Measurements from ENCODE around the gene ADAM23. TPM values are rescaled to one million over a fixed set of nuclear protein-coding genes. Genes with fewer than 3 reads are reported as not detected.

ADAM23 gene
- total and polyA plus RNA-seq, 4 donors, result 0.12 to 0.51 (median 0.17) TPM; not detected in 1

DNA sequence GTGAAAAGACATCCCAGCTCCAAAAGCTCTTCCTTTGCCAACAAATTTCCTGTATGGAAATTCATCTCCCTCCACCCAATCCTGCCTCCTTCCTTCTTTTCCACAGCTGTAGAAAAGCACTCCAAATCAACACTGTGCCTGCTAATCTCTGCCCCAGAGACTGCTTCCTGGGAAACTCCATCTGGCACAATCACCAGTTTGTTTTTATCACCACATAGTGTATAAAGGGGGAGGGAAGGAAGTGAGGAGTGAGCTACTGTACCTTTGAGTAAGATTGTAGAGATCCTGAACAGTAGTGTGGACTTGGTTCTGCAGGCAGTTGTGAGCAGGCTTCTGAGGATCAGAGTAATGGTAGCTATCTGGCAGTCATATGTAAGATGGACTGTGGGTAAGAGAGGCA, 184.3 kb downstream of the ADAM23 start:
- TF ChIP-seq TAF1 (conservative IDR thresholded peaks at IDR 0.05), result no peak
- TF ChIP-seq ZBTB33 (IDR thresholded peaks at IDR 0.05), result no peak
- TF ChIP-seq MAX (IDR thresholded peaks at IDR 0.05), result no peak
- TF ChIP-seq JUND (IDR thresholded peaks at IDR 0.05), result no peak
- no peak for TF ChIP-seq SP1 (IDR thresholded peaks at IDR 0.05)
- TF ChIP-seq, protein P1, sequence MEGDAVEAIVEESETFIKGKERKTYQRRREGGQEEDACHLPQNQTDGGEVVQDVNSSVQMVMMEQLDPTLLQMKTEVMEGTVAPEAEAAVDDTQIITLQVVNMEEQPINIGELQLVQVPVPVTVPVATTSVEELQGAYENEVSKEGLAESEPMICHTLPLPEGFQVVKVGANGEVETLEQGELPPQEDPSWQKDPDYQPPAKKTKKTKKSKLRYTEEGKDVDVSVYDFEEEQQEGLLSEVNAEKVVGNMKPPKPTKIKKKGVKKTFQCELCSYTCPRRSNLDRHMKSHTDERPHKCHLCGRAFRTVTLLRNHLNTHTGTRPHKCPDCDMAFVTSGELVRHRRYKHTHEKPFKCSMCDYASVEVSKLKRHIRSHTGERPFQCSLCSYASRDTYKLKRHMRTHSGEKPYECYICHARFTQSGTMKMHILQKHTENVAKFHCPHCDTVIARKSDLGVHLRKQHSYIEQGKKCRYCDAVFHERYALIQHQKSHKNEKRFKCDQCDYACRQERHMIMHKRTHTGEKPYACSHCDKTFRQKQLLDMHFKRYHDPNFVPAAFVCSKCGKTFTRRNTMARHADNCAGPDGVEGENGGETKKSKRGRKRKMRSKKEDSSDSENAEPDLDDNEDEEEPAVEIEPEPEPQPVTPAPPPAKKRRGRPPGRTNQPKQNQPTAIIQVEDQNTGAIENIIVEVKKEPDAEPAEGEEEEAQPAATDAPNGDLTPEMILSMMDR (IDR thresholded peaks at IDR 0.05; ENCODE audit: low read depth, low read length, missing input control), result no peak
- TF ChIP-seq RAD21 (IDR thresholded peaks at IDR 0.05), result no peak
- TF ChIP-seq RXRA (IDR thresholded peaks at IDR 0.05), result no peak
- no peak for TF ChIP-seq NR2F2 (IDR thresholded peaks at IDR 0.05)
- no peak for TF ChIP-seq GABPA (IDR thresholded peaks at IDR 0.05 in 1 of 2, conservative IDR thresholded peaks at IDR 0.05 in 1 of 2)
- TF ChIP-seq FOXA1 (IDR thresholded peaks at IDR 0.05), result no peak
- TF ChIP-seq HNF4A (conservative IDR thresholded peaks at IDR 0.05), result no peak
- TF ChIP-seq EGR1 (IDR thresholded peaks at IDR 0.05; ENCODE audit: low read depth in 2 of 2), result no peak
- no peak for TF ChIP-seq REST (IDR thresholded peaks at IDR 0.05)
- no peak for TF ChIP-seq HNF4G (IDR thresholded peaks at IDR 0.05)
- TF ChIP-seq YY1 (IDR thresholded peaks at IDR 0.05), result no peak
- no peaks in the 10 kb centered on the region for H3K4me1 ChIP-seq (ENCODE audit: control insufficient read depth in 4 of 4, insufficient read depth in 4 of 4, low read length in 3 of 4)
- no peaks in the 10 kb centered on the region for H3K9me3 ChIP-seq (ENCODE audit: control insufficient read depth in 4 of 4, low read length in 3 of 4)
- no peaks in the 10 kb centered on the region for H3K36me3 ChIP-seq (ENCODE audit: control insufficient read depth in 4 of 4, insufficient read depth in 3 of 4, low read depth in 1 of 4, low read length in 3 of 4)
- no peak overlapping the region for H3K27ac ChIP-seq (ENCODE audit: low read depth in 1 of 2, low read length in 2 of 2)
- no peak for DNase-seq (ENCODE audit: low spot score)
- H3K9ac ChIP-seq (ENCODE audit: low read depth in 1 of 2, low read length in 2 of 2), result no peak overlapping the region
- no peak overlapping the region for H3K4me3 ChIP-seq (ENCODE audit: low read depth in 1 of 3, low read length in 3 of 3)
- peaks cover 0 to 6% (median 2%) of the 10 kb centered on the region in 4 donors for H3K27me3 ChIP-seq (ENCODE audit: control insufficient read depth in 4 of 4, insufficient read depth in 4 of 4, low read length in 3 of 4)

DNA sequence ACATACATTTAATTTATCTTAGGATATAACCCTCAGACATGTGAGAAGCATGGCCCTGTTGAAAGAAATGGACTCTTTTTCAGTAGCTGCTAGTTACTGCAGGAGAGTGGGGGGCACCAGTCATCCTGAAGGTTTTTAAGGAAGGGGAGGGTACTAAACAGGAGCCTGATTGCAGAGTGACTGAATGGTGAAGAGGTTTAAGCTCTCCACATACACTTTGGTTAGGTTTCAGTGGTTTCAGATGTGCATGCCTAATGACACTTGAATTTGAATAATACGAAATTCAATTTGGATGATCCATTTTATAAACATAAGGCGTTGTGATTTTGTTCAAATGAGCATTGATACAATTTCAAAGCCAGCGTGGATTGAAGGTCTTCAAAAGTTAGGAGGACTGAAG, 188.0 kb downstream of the ADAM23 start:
- Histone ChIP-seq H3K27me3 (ENCODE audit: control insufficient read depth in 4 of 4, insufficient read depth in 4 of 4, low read length in 3 of 4) (peaks cover 0 to 6% (median 2%) of the 10 kb centered on the region in 4 donors), H3K9me3 (ENCODE audit: control insufficient read depth in 4 of 4, low read length in 3 of 4) (no peaks in the 10 kb centered on the region), H3K36me3 (ENCODE audit: control insufficient read depth in 4 of 4, insufficient read depth in 3 of 4, low read depth in 1 of 4, low read length in 3 of 4) (no peaks in the 10 kb centered on the region), H3K4me1 (ENCODE audit: control insufficient read depth in 4 of 4, insufficient read depth in 4 of 4, low read length in 3 of 4) (no peaks in the 10 kb centered on the region), H3K9ac (ENCODE audit: low read depth in 1 of 2, low read length in 2 of 2) (no peak overlapping the region), H3K4me3 (ENCODE audit: low read depth in 1 of 3, low read length in 3 of 3) (no peak overlapping the region), H3K27ac (ENCODE audit: low read depth in 1 of 2, low read length in 2 of 2) (no peak overlapping the region)
- no peak for DNase-seq (ENCODE audit: low spot score)
- WGBS, result 55% methylated on average over 3 of the region's 3 CpGs
- TF ChIP-seq SP1 (IDR thresholded peaks at IDR 0.05) (no peak), HNF4A (conservative IDR thresholded peaks at IDR 0.05) (no peak), FOXA2 (IDR thresholded peaks at IDR 0.05) (no peak), YY1 (IDR thresholded peaks at IDR 0.05) (no peak), ATF3 (IDR thresholded peaks at IDR 0.05) (no peak), RAD21 (IDR thresholded peaks at IDR 0.05) (no peak), NR2F2 (IDR thresholded peaks at IDR 0.05) (no peak), EGR1 (IDR thresholded peaks at IDR 0.05; ENCODE audit: low read depth in 2 of 2) (no peak), JUND (IDR thresholded peaks at IDR 0.05) (no peak), GABPA (IDR thresholded peaks at IDR 0.05 in 1 of 2, conservative IDR thresholded peaks at IDR 0.05 in 1 of 2) (no peak)

Measured in liver (tissue), 9 donors.